C4-2B (cell line): ENCODE data around the gene YIF1B.

Experiments used
- H3K27ac ChIP-seq: fragments of 450-650 bp; 2 replicates; pipeline ENCODE4 v1.5.1; 2017
- ZFX ChIP-seq: fragments of 450-650 bp; IDR thresholded peaks from 2 replicates; pipeline ENCODE4 v1.6.1; 2017
- TF ChIP-seq, protein P1 (sequence below): fragments of 450-650 bp; conservative IDR thresholded peaks from 2 replicates; pipeline ENCODE4 v1.5.1; 2017; ENCODE audit warnings: mild to moderate bottlenecking

Gene YIF1B

DNA sequence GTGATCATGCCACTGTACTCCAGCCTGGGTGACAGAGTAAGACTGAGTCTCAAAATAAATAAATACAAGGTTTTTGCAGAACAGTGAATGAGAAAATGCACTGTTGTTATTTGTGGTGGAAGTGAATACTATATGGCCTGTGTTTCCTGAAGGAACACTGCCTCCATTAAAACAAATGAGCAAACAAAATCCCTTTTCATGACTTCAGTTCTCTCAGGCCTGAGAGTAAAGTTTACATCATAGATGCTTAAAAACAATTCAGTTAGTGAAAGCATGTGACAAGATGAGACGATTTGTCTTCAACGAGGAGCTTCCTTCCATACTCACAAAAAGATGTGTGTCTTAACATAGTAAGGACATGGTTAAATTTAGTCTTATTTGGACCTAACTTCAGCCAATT is 37.0 kb downstream of the YIF1B start:
- TF ChIP-seq, protein P1, sequence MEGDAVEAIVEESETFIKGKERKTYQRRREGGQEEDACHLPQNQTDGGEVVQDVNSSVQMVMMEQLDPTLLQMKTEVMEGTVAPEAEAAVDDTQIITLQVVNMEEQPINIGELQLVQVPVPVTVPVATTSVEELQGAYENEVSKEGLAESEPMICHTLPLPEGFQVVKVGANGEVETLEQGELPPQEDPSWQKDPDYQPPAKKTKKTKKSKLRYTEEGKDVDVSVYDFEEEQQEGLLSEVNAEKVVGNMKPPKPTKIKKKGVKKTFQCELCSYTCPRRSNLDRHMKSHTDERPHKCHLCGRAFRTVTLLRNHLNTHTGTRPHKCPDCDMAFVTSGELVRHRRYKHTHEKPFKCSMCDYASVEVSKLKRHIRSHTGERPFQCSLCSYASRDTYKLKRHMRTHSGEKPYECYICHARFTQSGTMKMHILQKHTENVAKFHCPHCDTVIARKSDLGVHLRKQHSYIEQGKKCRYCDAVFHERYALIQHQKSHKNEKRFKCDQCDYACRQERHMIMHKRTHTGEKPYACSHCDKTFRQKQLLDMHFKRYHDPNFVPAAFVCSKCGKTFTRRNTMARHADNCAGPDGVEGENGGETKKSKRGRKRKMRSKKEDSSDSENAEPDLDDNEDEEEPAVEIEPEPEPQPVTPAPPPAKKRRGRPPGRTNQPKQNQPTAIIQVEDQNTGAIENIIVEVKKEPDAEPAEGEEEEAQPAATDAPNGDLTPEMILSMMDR: no peak
- no peak for TF ChIP-seq ZFX
- H3K27ac ChIP-seq: no peak overlapping the region; the same call in 1 of the 2 replicates

DNA sequence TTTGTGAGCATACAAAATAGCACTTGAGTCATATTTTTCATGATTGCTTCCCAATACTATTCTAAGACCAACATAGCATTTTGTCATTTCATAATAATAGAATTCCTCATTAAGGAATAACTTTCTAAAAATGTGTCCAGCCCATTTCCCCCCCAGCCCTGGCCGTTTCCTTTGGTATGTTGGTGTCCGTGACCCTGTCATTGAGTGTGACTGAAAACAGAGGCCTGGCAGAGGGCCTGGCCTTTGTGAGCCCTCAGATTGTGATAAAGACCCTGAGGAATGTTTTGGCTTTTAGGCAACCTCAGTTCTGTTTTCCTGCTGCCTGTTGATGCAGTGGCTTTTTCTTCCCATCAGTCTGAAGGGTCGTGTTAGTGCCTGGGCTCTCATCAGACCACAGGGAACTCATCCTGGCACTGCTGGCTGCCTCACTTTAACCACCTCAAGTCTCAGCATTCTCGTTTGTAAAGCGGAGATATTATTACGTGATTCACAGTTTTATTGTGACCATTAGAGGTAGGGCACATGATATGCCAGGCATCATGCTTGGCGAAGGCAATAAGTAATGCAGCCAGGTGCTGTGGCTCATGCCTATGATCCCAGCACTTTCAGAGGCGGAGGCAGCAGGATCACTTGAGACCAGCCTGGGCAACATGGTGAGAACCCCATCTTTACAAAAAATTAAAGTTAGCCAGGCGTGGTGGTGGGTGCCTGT is 37.6 kb downstream of the YIF1B start:
- peak overlapping the region; percentile 6; the same call in 1 of the 2 replicates for H3K27ac ChIP-seq
- TF ChIP-seq, protein P1: no peak
- no peak for TF ChIP-seq ZFX

DNA sequence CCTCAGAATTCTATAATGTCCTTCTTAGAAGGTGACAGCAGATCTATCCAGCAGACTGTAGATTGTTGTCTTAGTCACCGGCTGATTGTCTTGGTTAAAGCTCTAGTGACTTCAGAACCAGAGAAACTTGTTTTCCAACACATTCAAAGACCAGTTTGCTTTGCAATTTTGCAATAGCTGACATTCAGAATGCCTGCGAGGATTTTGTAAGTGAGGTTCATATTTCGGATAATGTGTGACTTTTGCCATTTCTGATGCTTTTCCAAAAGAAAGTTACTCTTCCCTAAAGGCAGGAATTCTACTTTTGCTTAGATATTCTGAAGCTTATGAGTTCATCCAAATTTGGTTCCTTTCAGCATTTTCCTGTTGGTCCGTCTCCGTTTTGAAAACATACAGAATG is 38.2 kb downstream of the YIF1B start:
- TF ChIP-seq, protein P1: no peak
- no peak for TF ChIP-seq ZFX
- no peak overlapping the region for H3K27ac ChIP-seq

DNA sequence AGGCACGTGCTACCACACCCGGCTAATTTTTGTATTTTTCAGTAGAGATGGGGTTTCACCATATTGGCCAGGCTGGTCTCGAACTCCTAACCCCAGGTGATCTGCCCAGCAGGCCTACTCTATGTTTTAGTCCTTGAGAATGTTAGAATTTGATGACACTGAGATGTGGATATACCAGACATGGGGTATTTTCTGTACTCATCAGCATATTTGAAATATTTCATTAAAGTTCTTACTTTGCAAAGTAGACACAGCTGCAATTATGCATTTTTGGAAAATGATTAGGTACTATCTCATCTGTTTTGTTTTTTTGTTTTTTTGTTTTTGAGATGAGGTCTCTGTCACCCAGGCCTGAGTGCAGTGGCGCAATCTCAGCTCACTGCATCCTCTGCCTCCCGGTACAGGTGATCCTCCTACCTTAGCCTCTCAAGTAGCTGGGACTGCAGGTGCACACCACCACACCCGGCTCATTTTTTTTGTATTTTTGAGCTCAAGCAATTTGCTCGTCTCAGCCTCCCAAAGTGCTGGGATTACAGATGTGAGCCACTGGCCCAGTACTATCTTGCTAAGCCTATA is 38.7 kb downstream of the YIF1B start:
- TF ChIP-seq ZFX: no peak
- TF ChIP-seq, protein P1: no peak
- H3K27ac ChIP-seq: no peak overlapping the region

DNA sequence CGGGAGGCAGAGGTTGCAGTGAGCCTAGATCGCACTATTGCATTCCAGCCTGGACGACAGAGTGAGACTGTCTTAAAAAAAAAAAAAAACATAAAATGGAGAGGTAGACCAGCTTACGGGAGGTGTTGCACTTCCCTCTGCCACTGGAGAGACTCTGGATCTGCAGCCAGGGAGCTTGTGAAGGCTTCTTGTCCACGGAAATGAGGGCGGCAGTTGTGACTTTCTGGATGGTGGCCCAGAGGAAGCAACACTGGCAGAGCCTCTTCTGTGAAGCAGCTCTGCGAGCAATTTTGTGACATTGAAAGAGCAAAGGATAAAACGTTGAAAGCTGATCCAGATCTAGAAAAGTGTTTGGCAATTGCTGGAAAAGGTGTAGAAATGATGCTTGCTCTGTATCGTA is 41.0 kb downstream of the YIF1B start:
- no peak for TF ChIP-seq ZFX
- TF ChIP-seq, protein P1: no peak
- peak overlapping the region; percentile 54 for H3K27ac ChIP-seq

DNA sequence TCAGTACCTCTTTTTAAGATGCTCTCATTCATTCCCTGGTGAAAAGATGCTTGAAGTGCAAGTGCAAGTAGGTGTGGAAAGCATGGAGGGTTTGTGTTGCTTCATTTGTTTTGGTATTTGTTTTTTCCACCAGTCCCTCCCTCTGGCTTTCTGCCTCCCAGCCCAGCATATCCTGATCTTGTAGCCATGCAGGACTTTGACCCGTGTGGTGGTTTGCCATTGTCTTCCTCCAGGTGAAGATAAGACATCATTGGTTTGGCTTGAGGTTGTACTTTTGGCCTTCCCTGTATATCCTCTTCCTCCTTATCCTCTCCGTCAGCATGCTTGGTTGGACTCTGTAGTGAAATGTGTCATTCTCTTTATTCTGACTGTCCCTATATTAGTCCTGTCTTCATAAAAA is 42.2 kb downstream of the YIF1B start:
- TF ChIP-seq ZFX: no peak
- TF ChIP-seq, protein P1: no peak
- no peak overlapping the region for H3K27ac ChIP-seq

DNA sequence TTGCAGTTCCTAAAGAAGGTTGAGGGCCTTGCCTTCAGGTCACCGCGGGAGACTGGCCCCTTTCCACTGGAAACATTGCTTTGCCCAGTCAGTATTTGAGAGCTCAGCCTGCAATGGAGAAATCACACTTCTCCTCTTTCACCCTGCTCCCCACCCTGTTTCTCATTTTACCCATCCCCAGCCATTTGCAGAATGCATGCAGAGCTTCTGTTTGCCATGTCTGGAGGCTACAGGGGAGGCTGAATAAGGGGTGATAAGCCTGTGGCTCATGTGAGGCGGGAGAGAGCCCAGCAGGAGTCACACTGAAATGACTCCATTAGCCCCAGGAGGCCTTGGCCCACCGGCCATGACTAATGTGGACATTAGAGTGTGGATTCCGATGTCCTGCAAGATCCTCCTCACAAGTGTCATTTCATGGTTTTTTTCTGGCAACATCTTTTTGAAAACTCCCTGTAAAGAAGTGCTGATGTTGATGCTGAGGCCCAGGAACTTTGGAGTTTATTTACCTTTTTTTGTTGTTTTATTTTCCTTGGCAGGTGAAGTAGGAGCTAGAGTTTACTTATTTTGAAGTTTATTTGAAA is 45.1 kb downstream of the YIF1B start:
- peak overlapping the region; percentile 16; the same call in 1 of the 2 replicates for H3K27ac ChIP-seq
- TF ChIP-seq, protein P1: no peak
- no peak for TF ChIP-seq ZFX
